Glomerular visceral epithelial cell (primary cell): ENCODE measurements around the gene FLNC.

Experiments used
- DNase-seq: peaks from one replicate; pipeline ENCODE4 v3.0.0-alpha.2; 2016; ENCODE audit errors: extremely low spot score

FLNC gene

DNA sequence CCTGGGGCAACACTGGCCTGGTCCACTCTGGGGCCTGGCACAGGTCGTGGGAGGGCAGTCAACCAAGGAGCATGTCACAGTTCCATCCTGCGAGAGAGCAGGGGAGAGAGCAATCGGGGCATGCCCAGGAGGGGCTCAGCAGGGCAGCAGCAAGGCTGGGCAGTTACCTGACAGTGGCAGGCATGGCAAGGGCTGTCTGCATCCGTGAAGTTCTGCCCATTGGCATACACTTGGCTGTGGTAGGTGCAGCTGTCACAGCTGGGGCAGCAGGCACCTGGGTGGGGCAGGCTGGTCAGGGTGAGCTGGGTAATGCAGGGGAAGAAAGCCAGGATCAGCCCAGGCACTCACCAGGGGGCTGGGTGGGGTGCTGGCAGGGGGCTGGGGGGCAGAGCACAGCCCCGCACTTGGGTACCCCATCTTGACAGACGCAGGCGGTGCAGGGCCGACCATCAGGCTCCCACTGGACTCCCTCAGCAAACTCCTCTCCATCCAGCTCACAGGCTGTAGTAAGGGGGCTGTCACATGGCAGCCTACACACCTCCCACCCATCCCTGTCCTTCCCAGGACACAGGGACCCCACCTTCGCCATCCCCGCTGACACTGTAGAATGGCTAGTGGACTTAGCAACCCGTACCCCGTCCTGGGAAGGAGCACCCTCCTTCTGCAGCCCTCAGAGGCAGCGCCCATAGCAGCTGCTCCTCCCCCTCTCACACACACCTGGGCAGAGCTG lies 62.5 kb downstream of the FLNC start:
- no peak for DNase-seq

DNA sequence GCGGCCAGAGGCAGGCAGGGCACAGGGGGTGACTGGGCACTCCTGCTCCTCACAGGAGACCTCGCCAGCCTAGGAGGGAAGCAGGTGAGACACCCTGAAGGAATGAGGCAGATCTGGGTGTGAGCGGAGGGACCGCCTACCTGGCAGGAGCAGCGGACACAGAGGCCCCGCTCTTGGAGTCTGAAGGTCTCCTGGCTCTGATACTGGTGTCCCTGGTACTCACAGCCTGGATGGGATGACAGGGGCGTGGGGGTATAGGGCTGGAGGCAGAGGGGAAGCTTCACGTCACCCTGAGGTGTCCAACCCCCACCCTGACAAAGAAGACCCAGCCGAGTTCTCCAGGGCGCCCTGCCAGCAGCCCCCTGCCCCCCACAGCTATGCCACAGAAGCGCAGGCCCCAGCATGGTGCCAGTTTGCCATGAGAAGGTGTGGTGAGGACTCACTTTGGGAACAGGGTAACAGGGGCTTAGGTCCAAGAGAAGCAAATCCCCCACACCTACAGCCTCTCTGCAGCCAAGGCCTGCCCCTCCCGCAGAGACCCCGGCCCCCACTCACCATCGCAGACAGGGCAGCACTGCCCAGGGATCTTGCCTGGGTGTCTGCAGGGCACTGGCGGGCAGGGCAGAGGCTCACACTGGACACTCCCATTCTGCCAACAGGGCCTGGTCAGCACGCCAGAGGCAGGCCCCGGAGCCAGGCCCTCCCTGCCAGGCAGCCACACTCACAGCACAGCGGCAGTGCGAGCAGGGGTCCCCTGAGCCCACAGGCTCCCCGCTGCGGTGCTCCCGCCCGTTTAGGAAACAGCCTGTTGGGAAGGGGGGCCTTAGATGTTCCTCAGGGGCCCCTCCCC lies 63.3 kb downstream of the FLNC start:
- no peak for DNase-seq

DNA sequence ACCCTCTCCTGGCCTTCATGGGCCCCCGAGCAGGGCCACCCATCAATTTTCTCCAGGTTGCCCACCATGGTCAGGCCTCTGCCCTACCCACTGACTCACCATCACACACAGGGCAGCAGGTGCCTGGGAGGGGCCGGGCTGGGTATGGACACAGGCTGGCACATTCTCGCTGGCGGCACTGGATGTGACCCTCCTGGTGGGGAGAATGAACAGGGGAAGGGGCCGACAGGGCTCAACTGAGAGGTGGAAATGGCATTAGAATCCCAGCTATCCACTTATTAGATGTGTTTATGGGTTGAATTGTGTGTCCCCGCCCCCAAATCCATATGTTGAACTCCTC lies 63.9 kb downstream of the FLNC start:
- DNase-seq, result no peak

- no peak for DNase-seq
Observed at GRCh38 chr7:128895320-128895719, 65.1 kb downstream of the FLNC start.

DNA sequence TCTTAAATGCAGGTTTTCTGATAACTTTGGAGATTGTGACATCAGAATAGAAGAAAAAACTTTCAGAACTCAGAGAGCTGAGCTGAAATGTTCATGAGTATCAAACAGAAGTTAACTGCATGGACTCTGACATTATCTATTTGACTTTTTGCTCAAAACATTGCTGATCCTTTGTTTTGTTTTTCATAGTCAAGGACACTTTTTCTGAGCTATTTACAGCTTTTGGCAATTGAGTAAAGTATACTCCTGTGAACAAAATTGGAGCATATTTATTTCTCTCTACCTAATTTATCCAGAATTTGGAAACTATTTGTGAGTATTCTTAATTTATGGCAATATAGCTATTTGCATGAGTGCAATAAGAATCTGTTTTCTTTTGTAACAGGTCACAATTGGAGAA lies 69.2 kb downstream of the FLNC start:
- DNase-seq, result no peak

GRCh38 chr7:128900237-128900636 lies 70.0 kb downstream of the FLNC start:
- DNase-seq, result no peak

GRCh38 chr7:128902761-128903585 lies 72.8 kb downstream of the FLNC start:
- no peak for DNase-seq

- DNase-seq, result no peak
Observed at GRCh38 chr7:128903621-128904361, 73.6 kb downstream of the FLNC start.

DNA sequence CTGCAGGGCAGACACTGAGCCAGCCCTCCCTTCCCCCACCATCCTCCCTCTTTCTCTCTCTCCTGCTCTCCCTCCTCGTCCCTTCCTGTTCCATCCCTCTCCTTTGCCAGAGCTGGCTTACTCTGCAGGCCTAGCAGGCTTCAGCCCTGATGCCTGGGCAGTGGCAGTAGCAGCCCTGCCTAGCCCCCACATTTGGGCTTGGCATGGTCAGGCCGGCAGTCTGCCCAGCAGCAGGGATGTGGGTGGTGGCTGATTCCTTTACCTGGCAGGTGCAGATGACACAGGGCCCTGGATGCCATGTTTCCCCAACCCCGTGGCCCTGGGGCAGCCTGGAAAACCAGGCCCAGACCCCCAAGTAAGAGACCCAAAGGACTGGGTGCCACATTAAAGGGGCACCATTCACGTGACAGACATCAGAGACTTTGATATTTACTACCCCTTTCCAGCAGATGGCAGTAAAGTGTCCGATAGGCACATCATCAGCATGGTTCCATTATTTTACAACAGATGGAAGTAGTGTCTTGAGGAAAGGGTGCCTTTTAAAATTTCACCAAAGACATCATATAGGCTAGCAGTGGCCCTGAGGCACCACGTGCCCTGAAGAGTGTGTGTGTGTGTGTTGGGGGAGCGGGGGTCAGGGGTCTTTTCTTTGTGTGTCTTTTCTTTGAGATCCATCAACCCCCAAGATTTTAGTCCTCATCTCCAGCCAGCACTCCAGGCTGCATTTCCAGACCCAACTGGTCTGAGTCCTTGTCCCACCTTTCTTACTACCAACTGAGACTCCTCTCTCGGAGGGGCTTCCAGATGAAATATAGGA lies 74.4 kb downstream of the FLNC start:
- DNase-seq, result peak; percentile 51

- DNase-seq, result no peak
Observed at GRCh38 chr7:128906001-128906765, 76.0 kb downstream of the FLNC start.

- DNase-seq, result no peak
Observed at GRCh38 chr7:128906766-128907559, 76.8 kb downstream of the FLNC start.
